Activated naive CD8-positive, alpha-beta T cell treated with anti-CD3 and anti-CD28 coated beads, Interleukin-2, amount 50 U/mL, for 16 hours (primary cell): ENCODE measurements around the gene TTLL8.

Source experiments
- DNase-seq: peaks from one replicate; pipeline ENCODE4 v3.0.0-alpha.2; 2020; ENCODE audit warnings: low read depth, low spot score

The TTLL8 gene

DNA sequence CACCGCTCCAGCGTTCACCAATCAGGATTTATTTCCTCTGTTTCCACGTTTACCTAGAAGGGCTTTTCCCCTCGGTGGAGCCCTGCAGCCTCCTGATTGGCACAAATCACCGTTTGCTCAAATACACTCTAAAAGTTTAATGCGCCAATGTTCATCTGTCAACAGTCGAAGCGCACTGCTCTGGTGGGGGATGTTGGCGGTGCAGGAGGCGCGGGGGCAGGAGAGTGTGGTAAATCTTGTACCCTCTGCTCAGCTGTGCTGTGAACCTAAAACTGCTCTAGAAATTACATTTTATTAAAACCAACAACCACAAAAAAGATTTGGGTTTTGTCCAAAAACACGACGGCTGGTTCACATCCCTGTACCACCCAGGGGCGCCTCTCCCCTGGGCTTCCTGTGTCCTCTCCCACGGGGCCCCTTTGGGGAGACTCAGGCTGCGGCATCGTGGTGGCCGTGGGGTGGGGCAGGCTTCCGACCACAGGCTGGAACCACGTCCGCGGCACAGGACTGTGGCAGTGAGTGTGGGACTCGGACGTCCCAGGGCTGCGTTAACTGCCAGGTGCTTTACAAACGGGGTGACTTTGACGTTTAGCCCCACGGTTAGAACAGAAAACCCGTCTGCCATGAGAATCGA, 13.5 kb downstream of the TTLL8 start:
- DNase-seq: no peak

DNA sequence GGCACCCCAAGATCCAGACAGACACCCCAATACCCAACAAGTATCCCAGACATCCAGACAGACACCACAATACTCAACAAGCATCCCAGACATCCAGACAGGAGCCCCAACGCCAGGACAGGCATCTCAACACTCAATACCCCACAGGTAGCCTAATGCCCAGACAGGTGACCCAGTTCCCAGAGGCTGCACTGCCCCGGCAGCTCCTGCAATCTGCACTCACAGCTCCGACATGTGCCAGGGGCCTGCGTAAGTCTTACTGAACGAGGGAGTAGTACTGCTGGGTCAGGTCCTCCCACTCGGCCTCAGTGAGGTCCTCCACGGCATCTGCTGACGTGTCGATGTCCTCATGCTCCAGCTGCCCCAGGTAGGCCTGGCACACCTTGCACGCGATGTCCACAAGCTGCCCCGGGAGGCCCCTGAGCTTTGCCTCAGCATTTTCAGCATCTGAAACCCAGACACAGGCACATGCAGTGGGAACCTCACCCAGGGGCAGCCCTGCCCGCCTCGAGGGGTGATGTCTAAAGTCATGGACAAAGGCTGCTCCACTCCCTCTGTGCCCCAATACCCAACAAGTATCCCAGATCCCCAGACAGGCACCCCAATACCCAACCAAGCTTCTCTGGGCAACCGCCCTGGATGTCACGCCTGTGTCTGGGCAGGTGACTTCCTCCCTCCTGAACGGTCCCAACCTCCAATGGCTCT, 16.6 kb downstream of the TTLL8 start:
- no peak for DNase-seq

- no peak for DNase-seq
Measured at GRCh38 chr22:50040717-50041116, 17.4 kb downstream of the TTLL8 start.

DNA sequence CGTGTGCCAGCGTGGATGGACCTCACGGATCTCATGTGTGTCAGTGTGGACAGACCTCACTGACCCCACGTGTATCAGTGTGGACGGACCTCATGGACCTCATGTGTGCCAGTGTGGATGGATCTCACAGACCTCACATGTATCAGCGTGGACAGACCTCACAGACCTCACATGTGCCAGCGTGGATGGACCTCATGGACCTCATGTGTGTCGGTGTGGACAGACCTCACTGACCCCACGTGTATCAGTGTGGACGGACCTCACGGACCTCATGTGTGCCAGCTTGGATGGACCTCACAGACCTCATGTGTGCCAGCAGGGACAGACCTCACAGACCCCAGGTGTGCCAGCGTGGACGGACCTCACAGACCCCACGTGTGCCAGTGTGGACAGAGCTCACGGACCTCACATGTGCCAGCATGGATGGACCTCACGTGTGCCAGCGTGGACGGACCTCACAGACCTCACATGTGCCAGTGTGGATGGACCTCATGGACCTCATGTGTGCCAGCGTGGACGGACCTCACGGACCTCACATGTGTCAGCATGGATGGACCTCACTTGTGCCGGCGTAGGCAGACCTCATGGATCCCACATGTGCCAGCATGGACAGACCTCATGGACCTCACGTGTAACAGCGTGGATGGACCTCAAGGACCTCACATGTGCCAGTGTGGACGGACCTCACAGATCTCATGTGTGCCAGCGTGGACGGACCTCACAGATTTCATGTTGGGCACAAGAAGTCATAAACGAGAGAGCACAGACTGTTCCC, 18.2 kb downstream of the TTLL8 start:
- DNase-seq: no peak

DNA sequence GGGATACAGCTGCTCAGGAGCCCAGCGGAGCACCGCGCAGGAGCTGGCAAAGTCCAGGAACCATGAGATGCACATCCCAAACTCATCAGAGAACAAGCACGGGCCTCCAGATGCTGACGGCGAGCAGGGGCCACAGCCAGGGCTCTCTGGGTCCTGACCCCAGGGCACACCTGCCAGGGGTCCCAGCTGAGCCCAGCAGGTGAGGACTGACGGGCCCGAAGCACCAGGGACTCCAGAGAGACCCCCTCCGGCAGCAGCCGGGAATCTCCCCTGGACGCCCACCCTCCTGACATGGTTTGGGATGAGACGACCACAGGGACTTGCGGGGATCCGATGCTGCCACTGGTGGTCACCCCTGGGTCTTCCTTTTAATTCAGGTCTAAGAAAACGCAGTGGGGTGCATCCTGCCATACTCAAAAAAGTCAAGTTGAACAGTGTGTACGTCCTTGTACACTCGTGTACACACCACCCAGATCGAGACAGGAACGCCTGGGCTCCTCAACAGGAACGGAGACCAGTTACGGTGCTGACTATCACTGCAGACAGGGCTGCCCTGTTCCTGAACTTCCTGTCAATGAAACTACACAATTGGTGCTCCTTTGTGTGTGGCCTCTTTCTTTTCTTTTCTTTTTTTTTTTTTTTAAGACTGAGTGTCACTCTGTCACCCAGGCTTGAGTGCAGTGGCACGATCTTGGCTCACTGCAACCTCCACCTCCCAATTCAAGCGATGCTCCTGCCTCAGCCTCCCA, 21.9 kb downstream of the TTLL8 start:
- DNase-seq: no peak

DNA sequence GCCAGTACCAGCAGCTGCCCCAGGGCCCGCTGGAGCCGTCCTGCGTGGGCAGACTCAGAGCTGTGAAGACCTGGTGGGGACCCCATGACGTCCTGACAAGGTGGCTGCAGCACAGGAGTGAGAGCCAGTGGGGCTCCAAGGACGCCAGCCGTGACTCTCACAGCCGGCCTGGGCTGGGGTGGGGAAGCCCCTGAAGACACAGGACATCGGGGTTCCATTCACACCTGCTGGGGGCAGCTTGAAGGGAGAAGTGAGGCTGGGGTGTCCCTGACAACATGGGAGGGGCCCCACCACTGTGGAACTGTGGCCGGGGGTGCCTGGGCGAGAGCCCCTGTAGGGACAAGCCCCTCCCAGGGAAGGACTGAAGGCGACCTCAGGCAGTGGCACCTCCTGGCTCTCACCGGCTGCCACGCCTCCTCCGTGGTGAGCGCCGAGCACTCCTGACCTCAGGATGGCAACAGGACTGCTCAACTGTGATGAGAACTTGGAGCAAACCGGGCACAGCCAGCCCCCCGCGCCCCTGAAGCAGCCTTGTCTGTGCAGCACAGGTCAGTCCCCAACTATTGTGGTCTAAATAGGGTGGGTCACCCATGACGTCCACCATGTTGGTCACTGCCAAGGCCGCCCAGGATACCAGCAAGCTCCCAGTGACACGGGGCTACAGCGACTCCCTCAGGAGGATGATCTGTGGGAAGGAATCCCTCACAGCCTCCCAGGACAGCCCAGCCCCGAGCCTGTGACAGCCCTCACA, 22.8 kb downstream of the TTLL8 start:
- DNase-seq: no peak

- no peak for DNase-seq
Measured at GRCh38 chr22:50034126-50035081, 23.7 kb downstream of the TTLL8 start.

DNA sequence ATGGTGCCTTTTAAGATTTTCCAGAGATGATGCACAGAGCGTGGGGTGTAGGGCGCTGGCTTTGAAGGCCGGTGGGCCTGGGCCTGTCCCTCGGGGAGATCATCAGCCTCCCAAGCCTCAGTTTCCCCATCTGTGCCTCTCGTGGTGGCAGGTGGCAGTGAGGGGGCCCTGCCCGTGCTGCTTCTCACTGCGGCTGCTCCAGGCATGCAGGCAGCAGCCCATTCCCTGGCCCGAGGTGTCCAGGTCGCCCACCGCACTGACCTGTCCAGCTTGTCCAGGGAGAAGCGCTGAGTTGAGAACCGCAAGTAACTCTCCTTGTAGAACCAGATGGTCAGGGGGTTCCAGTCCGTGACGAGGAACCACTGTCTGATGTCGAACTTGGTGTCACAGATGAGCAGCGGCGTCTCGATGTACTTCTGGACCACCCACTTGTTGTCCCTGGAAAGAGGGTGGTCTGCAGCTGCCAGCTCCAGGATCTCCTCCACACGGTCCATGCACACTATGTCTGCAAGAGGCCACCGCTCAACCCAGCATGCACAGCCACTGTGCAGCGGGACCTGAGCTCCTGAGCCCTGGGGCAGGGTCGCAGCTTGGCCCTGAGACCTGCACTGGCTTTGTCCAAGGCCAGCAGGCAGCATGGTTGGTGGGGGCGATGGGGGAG, 25.0 kb downstream of the TTLL8 start:
- DNase-seq: no peak

DNA sequence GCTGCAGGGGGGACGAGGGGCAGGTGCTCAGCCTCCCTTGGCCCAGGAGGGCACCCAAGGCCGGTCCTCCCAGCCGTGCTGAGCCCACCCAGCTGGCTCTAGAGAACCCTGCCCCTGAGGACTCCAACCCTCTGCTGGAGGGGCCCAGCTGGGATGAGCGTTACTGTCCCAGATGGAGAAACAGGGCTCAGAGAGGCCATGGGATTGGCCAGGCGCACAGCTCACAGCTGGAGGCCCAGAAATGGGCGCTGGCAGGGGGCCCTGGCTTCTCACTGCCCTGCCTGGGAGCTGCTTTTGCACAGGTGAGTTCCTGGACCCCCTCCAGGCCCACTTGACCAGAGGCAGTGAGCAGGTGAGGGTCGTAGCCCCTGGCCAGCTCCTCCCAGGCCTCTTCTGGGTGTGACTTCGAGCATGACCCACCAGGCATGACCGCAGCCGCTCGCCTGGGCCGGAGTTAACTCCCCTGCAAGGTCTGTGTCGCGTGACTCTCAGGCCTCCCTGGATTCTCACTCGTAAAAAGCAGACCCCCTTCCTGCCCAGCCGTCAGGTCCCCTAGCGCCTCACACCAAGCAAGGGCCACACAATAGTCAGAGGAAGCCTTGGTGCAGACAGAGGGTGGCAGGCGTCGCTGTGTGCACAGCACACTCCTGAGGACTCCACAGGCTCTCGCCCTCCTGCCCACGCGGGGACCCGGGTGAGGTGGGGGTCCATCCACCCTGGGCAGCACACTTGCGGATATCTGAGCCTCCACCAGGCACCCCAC, 25.8 kb downstream of the TTLL8 start:
- DNase-seq: no peak

DNA sequence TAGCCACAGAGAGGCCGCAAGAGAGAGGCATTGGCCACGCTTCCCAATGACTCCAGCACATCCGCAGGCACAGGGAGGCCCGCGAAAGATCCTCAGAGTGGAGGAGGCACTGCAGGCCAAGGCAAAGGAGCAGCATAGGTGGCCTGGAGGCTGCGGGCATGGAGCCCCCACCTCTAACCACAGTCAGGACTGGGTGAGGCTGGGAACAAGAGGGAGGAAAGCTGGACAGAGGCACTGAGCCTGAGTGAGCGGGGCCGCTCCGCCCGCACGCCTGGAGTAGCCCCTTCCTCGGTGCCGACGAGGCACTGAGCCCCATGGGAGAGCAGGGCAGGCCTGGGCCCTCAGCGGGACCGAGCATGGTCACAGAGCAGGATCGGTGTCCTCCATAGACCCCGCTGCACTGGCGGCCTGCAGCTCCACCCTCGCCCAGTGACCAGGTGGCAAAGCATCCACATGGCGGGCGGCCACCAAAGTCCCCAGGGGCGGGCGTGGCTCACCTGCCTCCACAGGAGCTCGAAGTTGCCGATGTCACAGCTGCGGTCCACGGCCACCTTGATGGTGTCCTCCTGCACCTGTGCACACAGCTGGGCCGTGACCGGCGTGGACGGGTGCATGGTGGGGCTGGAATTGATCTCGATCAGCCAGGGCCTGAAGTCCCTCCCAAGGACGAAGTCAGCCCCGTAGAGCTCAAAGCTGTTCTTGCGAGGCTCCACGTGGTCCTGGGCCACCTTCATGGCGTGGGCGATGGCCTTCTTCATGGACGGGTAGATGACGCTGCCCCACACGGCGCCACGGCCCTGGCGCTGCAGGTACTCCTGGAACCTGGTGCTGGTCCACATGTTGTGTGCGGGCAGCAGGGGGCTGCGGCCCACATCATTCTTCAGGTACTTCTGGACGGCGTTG, 26.7 kb downstream of the TTLL8 start:
- DNase-seq: no peak

DNA sequence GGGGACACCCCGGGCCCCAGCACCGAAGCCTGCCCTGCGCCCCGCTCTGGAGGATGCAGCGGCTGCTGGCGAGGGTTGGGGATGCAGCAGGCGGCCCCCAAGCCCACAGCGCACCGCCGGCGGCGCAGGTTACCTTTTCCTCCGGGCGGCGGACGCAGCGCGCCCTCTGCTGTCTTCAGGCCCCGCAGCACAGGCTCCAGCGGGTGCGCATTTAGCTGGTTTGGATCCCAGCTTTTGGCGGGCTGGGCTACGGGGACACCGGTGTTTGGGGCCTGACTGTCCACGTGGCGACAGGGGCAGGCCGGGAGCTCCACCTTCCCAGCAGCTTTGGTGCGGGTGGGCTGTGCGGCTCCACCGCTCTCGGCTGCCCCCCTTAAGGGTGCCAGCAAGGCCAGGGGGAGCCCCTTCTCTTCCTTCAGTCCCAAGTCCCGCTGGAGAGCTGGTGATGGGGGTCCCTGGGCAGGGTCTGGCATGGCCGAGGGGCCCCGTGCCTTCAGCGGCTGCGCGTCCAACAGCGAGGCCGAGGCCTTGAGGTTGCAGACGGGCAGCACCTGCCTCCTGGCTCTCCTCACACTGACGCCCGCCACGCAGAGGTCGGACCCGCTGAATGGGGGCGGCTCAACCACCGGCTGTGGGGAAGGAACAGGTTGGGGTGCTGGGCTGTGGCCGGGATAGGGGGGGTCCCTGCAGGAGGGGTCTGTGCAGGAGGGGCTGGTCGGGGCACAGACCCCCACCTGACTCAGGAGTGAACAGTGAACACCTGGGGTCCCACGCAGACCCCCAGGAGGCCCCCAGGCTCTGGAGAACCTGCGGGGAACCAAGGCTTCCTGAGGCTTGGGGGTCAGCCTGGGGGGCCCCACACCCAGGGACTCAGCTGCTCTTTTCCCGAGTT, 27.6 kb downstream of the TTLL8 start:
- peak; percentile 61 for DNase-seq

DNA sequence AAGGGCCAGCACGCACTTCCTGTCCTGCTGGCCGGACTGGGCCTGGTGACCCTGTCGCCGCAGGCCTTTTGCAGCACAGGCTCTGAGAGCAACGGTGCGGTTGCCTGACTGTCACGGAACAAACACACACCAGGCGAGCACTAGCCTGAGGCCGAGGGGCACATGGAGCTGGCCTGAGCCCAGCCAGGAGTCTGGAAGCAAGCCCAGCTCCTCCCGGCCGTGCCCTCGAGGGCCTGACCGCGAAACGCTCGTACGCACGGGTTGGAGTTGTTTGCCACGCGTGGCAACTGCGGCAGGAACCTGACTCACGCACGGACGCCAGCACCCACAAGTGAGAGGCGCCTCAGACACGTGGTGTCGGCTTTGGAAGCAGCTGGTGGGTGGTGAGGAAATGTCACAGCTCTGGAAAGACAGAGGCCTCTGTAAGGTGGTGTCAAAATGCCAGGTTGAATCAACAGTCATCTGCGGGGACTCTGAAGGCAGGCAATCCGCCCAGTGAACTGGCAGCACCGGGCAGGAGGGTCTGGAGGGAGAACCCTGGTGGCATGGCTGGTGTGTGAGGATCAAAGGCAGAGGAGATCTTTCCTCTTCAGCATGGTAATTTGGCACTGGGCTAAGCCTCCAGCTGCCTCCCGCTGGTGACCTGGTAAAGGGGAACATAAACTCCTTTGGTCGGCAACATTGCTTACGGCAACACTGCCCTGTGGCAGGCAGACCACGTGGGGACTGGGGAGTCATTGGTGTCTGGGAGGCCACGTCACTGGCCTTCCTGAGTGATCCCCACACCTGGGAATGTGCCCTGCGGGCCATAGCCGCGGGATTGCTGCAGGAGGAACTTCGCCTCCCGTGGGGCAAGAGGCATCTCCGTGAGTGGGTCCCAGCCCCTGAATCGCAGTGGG, 30.2 kb downstream of the TTLL8 start:
- no peak for DNase-seq

- no peak for DNase-seq
Measured at GRCh38 chr22:50025993-50026392, 32.1 kb downstream of the TTLL8 start.

DNA sequence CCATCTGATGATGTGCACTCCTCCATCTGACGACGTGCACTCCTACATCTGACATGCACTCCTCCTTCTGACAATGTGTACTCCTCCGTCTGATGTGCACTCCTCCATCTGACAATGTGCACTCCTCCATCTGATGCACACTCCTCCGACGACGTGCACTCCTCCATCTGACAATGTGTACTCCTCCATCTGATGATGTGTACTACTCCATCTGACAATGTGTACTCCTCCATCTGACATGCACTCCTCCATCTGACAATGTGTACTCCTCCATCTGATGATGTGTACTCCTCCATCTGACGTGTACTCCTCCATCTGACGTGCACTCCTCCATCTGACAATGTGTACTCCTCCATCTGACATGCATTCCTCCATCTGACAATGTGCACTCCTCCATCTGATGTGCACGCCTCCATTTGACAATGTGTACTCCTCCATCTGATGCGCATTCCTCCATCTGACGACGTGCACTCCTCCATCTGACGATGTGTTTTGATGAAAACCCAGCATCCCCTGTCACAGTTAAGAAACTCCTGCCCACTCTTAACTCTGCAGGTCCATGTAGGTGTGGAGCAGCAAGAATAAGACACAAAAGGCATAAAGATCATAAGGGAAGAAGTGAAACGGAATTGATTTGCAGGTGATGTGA, 35.8 kb downstream of the TTLL8 start:
- no peak for DNase-seq

DNA sequence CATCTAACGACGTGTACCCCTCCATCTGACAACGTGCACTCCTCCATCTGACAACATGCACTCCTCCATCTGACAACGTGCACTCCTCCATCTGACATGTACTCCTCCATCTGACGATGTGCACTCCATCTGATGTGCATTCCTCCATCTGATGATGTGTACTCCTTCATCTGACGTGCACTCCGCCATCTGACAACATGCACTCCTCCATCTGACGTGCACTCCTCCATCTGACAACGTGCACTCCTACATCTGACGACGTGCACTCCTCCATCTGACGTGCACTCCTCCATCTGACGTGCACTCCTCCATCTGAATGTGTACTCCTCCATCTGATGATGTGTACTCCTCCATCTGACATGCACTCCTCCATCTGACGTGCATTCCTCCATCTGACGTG, 37.5 kb downstream of the TTLL8 start:
- DNase-seq: no peak
